Effector CD8-positive, alpha-beta T cell (primary cell): ENCODE data around the gene LHX4.
"Not testable (repeated sequence)": the region's sequence is repeated elsewhere in the genome, so short reads cannot be mapped to it uniquely, and the experiment has no call there.

Source experiments
- DNase-seq: peaks from one replicate; lab custom pipeline; 2025; lab: John Stamatoyannopoulos, UW

LHX4 gene

DNA sequence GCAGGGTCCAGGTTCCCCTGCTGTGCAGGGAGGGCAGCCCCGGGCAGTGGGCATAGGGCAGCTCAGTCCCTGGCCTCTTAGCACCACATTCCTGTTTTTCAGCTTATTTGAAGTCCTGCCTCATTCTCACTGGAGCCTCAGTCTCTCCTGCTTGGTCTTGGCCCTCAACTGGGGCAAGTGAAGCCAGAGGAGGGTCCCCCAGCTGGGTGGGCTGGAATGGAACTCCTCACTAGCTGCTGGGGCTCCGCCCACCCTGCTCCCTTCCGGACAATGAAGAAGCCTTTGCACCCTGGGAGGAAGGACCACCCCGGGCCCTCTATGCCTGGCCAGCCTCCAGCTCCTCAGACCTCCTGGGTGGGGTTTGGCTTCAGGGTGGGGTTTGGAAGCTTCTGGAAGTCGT, 32.8 kb upstream of the LHX4 start:
- DNase-seq = no peak

DNA sequence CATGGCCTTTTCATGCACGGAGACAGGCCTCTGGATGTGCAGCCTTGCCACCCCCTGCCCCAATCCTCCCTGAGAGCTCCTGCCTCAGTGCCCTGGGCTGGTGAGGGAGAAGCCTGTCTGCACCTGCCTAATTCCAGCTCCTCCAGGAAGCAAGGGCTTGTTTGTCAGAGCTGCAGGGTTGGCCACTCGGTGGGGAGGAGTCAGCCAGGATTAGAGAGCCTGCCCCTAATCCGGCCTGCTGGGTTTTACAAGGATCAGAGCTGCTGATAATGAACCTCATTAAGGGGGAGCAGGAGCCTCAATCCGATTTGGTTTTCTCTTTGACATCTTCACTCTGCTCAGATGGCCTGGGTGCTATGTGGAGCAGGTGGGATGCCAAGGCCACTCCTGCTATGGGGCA, 31.9 kb upstream of the LHX4 start:
- DNase-seq = no peak

DNA sequence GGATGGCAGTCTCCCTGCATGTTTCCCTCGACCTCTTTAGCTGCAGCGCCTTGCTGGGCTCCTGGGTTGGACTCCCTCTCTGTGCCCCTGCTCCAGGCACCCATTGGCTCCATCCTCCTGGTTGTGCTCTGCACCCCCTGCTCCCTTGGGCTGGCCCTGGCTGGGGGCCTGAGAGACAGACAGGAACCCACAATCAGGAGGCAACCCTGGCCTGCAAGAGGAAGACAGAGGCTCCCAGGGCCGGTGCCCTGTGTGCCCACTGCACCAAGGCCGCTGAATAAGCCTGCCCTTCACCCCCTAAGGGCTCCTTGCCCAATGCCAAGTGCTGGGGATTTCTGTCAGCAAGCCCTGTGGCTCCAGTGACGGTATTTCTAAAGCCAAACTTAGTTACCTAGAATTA, 31.5 kb upstream of the LHX4 start:
- no peak for DNase-seq

GRCh38 chr1:180199018-180199417, 31.0 kb upstream of the LHX4 start:
- no peak for DNase-seq

DNA sequence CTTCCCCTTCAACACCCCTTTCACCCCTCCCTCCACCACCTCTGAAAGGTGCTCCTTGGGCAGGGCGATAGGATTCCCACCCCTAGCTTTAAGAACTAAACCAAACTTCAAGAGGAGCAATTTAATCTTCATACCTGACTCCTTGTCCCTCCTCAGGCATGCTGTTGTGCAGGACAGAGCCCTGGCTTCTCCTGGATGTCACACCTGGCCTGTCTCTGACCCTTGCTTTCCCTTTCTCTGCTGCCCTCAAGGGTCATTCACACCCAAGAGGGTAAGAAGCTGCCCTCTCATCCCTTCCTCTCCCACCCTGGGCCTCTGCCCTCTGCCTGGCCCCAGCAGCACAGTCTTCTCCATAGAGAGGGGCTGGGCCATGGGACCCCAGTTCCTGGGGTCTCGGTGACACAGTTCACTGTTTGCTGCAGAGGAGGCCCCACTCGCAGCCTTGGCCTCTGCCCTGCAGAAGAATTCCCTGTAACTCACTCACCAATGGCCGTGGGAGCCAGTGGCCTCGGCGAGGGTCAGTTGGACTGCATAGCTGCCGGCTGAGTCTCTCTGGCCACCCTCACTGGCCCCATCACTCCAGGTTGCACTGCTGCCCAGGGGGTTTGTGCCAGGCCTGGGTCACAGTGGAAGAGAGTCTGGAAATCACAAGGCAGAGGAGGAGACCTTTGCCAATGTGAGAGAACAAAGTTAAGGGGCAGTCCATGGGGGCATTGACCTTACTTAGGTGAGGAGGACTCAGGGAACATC, 28.4 kb upstream of the LHX4 start:
- DNase-seq = no peak

- not testable (repeated sequence) for DNase-seq
Observed at GRCh38 chr1:180202588-180202987, 27.5 kb upstream of the LHX4 start.

DNA sequence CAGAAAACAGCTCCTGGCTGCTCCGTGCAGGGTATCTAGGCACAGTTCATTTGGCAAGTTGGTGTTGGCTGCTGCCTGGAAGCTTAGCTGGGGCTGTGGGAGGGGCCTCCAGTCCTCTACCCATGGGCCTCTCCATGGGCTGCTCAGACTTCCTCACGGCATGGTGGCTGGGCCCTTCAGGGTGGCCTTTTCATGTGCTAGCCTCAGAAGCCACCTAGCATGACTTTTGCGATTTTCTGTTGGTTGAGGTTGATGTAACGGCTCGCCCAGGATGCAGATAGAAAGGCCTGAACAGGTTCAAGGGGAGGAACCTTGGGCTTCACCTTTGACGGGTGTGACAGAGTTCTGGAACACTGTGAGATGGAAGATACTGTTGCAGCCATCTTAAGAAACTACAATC, 25.8 kb upstream of the LHX4 start:
- DNase-seq = no peak

- no peak for DNase-seq
Observed at GRCh38 chr1:180206581-180206980, 23.5 kb upstream of the LHX4 start.

DNA sequence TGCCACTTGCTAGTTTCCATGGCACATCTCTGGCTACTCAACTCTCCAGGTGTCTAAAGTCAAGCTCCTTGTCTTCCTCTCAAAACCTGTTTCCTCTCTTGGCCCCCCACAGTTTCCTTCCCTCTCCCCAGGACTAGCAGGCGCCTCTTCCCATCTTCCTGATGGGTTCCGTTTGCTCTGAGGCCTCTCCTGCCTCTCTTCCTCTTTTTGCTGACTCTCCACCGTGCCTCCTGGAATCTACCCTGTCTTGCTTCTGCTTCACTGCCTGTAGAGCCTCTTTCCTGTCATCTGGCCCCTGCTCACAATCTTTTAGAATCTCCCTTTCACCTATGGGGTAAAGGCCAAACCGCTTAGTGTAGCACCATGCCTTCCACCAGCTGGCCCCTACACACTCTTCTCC, 21.8 kb upstream of the LHX4 start:
- DNase-seq = no peak

- DNase-seq = no peak
Observed at GRCh38 chr1:180210008-180210620, 19.9 kb upstream of the LHX4 start.

- no peak for DNase-seq
Observed at GRCh38 chr1:180211156-180211859, 18.8 kb upstream of the LHX4 start.

GRCh38 chr1:180211860-180212229, 18.2 kb upstream of the LHX4 start:
- no peak for DNase-seq

DNA sequence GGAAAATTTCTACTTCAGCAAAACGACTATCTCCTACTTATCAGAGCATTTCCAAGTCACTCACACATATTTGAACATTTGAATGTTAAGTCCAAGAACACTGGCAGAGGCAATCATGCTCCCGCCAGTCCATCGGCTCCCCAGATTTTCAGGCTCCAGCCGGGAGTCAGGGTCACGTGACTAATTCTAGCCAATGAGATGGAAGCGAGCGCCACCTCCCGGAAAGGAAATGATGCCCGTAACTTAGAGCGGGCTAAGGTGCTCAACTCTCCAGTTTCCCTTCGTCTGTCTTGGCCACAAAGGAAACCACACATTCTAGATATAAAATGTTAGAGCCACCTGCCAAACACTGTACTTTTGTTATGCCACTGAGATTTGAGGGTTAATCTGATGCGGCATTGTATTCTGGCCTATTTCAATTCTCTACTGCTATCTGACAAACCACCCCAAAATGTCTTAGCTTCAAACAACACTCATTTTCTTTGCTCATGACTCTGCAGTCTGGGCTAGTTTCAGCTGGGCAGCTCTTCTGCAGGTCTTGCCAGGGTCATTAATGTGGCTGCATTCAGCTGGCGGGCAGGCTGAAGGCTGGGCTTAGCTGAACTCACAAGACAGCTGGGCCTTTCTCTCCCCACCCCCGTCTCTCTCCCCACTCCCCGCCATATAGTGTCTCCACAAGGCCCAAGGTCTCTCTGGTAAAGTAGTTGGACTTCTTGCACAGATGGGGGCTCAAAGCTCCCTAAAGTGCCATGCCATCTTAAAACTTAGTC, 16.5 kb upstream of the LHX4 start:
- DNase-seq = peak; percentile 5

GRCh38 chr1:180215856-180216625, 14.0 kb upstream of the LHX4 start:
- no peak for DNase-seq

- DNase-seq = no peak
Observed at GRCh38 chr1:180217006-180217405, 13.1 kb upstream of the LHX4 start.

DNA sequence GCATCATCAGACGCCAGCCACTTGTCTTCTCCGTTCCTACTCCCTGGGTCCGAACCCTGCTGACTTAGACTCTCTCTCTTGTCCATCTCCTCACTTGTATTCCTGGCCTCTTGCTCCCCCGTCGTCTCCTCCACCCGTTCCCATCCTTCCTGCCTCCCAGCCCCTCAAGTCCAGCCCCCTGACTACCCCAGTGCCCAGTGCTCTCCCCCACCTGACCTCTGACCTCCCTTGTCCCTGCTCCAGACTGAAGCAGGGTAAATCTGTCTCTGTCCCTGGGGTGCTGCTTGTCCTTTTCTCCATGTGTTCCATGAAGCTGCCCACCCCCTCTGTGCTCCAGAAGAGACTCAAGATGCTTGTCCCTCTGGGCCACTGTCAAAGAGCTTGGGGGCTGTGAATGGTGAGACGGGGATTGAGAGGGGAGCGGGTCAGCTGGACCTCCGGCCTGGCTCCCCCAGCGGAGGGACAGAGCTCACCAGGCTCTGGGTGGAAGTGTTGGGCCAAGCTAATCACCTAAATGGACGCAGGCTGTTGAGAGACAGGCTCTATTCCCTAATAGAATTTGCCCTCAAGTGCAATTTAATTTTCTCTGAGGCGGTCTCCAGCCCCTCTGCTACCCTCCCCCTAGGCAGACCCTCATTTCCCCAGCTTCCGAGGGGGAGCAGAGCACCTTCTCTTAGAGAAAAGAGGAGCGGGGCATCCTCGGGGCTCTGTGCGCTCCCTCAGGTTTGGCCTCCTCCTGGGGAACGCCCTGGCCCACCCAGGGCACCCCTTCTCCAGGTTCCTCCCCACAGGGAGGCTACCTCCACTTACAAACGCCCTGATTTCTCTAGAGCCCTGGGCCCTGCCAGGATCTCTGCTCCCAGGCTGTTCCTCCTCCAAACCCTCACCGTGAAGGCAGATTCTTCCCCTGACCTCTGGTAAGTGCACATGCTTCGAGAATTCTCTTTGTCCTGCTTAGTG, 11.0 kb upstream of the LHX4 start:
- no peak for DNase-seq

DNA sequence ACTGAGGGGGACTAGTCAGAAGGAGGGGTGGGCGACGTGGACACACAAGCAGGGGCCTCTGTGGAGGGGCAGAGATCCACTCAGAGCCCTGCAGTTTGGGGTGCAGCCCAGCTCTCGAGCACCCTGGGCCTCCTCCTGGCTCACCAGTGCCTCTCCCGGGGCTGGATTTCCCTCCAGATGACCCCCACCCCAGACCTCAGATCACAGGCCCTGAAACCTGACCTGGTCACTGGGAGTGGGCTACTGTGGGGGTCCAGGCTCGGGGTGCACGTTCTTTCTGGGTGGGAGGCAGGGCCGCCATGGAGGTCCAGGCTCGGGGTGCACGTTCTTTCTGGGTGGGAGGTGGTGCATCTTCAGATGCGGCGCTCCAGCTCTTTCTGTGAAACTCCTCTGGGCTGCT, 10.3 kb upstream of the LHX4 start:
- no peak for DNase-seq

GRCh38 chr1:180221462-180221861, 8.6 kb upstream of the LHX4 start:
- no peak for DNase-seq

DNA sequence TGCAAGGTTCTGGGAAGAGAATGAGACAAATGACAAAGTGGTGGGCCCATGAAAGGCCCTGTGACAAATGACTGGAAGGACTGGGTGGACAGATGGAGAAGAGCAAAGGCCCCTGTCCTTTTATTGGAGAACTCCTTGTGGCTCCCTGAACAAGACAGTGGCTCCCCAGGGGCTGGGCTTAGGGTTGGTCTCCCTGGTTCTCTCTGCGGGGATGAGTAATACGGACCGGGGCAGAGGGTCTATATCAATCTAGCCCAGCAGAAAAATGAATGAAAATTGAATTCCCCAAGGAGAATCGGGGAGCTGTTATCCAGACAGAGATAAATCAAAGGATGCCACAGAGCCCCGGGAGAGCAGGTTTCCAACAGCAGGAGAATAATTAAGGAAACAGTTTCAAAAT, 5.2 kb upstream of the LHX4 start:
- no peak for DNase-seq

DNA sequence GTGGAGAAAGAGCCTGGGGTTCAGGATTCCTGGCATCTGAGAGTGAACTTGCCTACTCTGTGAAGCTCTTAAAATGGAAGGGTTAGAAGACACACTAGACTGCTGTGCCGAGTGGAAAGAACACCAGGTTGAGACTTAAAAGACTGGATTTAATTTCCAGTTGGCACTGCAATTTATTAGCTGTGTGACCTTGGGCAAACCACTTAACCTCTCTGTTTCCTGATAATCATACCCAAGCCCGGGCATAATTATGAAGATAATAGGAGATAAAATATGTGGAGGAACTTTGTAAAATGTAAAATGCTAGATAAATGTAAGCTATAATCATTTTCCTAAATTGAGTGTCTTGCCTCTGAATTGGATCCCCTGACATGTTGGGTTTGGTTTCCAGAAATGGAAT, 4.7 kb upstream of the LHX4 start:
- no peak for DNase-seq
